A673 (cell line): ENCODE results near the gene RAB2B. TPM values are rescaled to one million over a fixed set of nuclear protein-coding genes. Genes with fewer than 3 reads are reported as not detected.

Source experiments
- BruUV-seq: library from RNA; stranded (reverse); fragments of 400-500 nt; replicated peaks from 2 replicates; lab custom pipeline; 2021; lab: Mats Ljungman, UMichigan
- CTCF ChIA-PET: fragments of 300-600 bp; sonication (Branson Sonifier 250); formaldehyde crosslinking; loops from one replicate; lab custom pipeline; 2022; ENCODE audit warnings: antibody characterized with exemption; lab: Charles Lee
- POLR2A ChIA-PET: fragments of 300-600 bp; sonication (Branson Sonifier 250); formaldehyde crosslinking; loops from one replicate; lab custom pipeline; 2022; ENCODE audit warnings: antibody characterized with exemption; ENCODE audit not compliant: low non-redundant PET; lab: Charles Lee
- DNase-seq: peaks from one replicate; pipeline ENCODE4 v3.0.0-alpha.2; 2015; ENCODE audit warnings: low spot score
- H3K27ac ChIP-seq: fragments of 200-600 bp; sonication (generic); 2 replicates; pipeline ENCODE4 v1.5.1; 2016; ENCODE audit warnings: mixed run types, low read depth, mild to moderate bottlenecking, mixed read lengths, antibody characterized with exemption, low read length; ENCODE audit not compliant: poor library complexity, severe bottlenecking
- H3K27me3 ChIP-seq: fragments of 200-600 bp; sonication (generic); replicated peaks from 2 replicates; pipeline ENCODE4 v1.6.1; 2017; ENCODE audit warnings: mixed run types, low read depth, mild to moderate bottlenecking, mixed read lengths, antibody characterized with exemption, low read length; ENCODE audit not compliant: insufficient read depth, poor library complexity
- H3K36me3 ChIP-seq: fragments of 200-600 bp; sonication (generic); 2 replicates; pipeline ENCODE4 v1.6.1; 2016; ENCODE audit warnings: mixed run types, mild to moderate bottlenecking, mixed read lengths, antibody characterized with exemption, low read length; ENCODE audit not compliant: insufficient read depth, poor library complexity, severe bottlenecking
- H3K4me1 ChIP-seq: fragments of 200-600 bp; sonication (generic); 2 replicates; pipeline ENCODE4 v1.6.1; 2017; ENCODE audit warnings: mixed run types, mild to moderate bottlenecking, mixed read lengths, antibody characterized with exemption, low read length; ENCODE audit not compliant: insufficient read depth, poor library complexity, severe bottlenecking
- H3K4me3 ChIP-seq: fragments of 200-600 bp; sonication (generic); 2 replicates; pipeline ENCODE4 v1.5.1; 2016; ENCODE audit warnings: low read depth, mixed run types, mild to moderate bottlenecking, mixed read lengths, low read length; ENCODE audit not compliant: poor library complexity, severe bottlenecking
- H3K9me3 ChIP-seq: fragments of 200-600 bp; sonication (generic); 2 replicates; pipeline ENCODE4 v1.6.1; 2016; ENCODE audit warnings: mixed run types, low read depth, mild to moderate bottlenecking, mixed read lengths, antibody characterized with exemption, low read length; ENCODE audit not compliant: poor library complexity, severe bottlenecking
- CTCF ChIP-seq: fragments of 300-800, 200-600 bp; sonication (generic); conservative IDR thresholded peaks from 2 replicates; pipeline ENCODE4 v1.5.1; 2017; ENCODE audit warnings: low read depth, mild to moderate bottlenecking, antibody characterized with exemption, low read length, moderate library complexity, mixed read lengths
- EZH2 ChIP-seq: fragments of 200-600 bp; sonication (generic); IDR thresholded peaks from 2 replicates; pipeline ENCODE4 v1.6.1; 2017; ENCODE audit warnings: borderline replicate concordance, low read depth, mild to moderate bottlenecking, mixed read lengths, antibody characterized with exemption, low read length; ENCODE audit not compliant: poor library complexity, severe bottlenecking
- intact Hi-C: fragments of 100-400 bp; cut with micrococcal nuclease; formaldehyde crosslinking; loops from one replicate; pipeline ENCODE4 v1.10.0; 2022; ENCODE audit not compliant: unreplicated experiment
- total RNA-seq: library from RNA; stranded (reverse); gene quantifications from 2 replicates; pipeline ENCODE4 v1.2.3, GENCODE V29; 2021

RAB2B gene
- total RNA-seq, 1 experiment from 2014 or later = 37.1 TPM

- CTCF ChIA-PET = interaction anchor here (1.5 to 1.8 kb wide), 2 partner anchors 20 to 58 kb away, joined by 3 to 5 read pairs; partner anchors contain the start of gene CHD8
- TF ChIP-seq EZH2 (no peak), CTCF (no peak)
- Histone ChIP-seq H3K4me3 (peak overlapping the region; percentile 78), H3K9me3 (no peaks in the 10 kb centered on the region), H3K4me1 (peaks cover 11% of the 10 kb centered on the region), H3K36me3 (no peaks in the 10 kb centered on the region), H3K27me3 (no peaks in the 10 kb centered on the region), H3K27ac (peak overlapping the region; percentile 69)
- POLR2A ChIA-PET = no interaction called here
- BruUV-seq = TSS peak; percentile 65
- intact Hi-C loops = no loop called here
- DNase-seq = no peak
These were observed 814 bp downstream of the RAB2B start for GRCh38 chr14:21475767-21476522.

GRCh38 chr14:21467616-21468015 lies 9.1 kb downstream of the RAB2B start:
- BruUV-seq = no TSS peak
- no peak overlapping the region for H3K27ac ChIP-seq
- ChIA-PET POLR2A (no interaction called here), CTCF (no interaction called here)
- no peaks in the 10 kb centered on the region for H3K4me1 ChIP-seq
- H3K9me3 ChIP-seq = no peaks in the 10 kb centered on the region
- no peaks in the 10 kb centered on the region for H3K27me3 ChIP-seq
- no peak for TF ChIP-seq CTCF
- TF ChIP-seq EZH2 = no peak
- peaks cover 21% of the 10 kb centered on the region for H3K36me3 ChIP-seq
- intact Hi-C loops = no loop called here
- no peak overlapping the region for H3K4me3 ChIP-seq
- no peak for DNase-seq

- POLR2A ChIA-PET = interaction anchor here (0.6 to 0.7 kb wide), 2 partner anchors 21 to 357 kb away, joined by 3 read pairs; partner anchors contain the start of genes RAB2B and ZNF219
- no peaks in the 10 kb centered on the region for H3K27me3 ChIP-seq
- H3K4me1 ChIP-seq = no peaks in the 10 kb centered on the region
- peak within 1 kb of the TSS; percentile 95 for H3K4me3 ChIP-seq
- H3K36me3 ChIP-seq = peaks cover 5% of the 10 kb centered on the region
- no peak for TF ChIP-seq EZH2
- TF ChIP-seq CTCF = peak; percentile 77
- H3K9me3 ChIP-seq = no peaks in the 10 kb centered on the region
- peak within 1 kb of the TSS; percentile 92 for H3K27ac ChIP-seq
- intact Hi-C loops = loop anchor here (1.0 to 5.0 kb wide), 3 partner anchors 19 to 189 kb away; partner anchors contain the start of gene HNRNPC
- peak; percentile 100 for DNase-seq
- CTCF ChIA-PET = interaction anchor here (0.6 to 1.2 kb wide), 8 partner anchors 10 to 1221 kb away, joined by 3 to 13 read pairs (median 4); partner anchors contain the start of genes RAB2B and TOX4
- no TSS peak for BruUV-seq
These were observed 20.7 kb downstream of the RAB2B start, which contains the start of gene CHD8 for GRCh38 chr14:21455912-21456667. TSS of gene CHD8 (minus strand) at chr14:21456123. CDS start at chr14:21431643, 24,480 bp downstream.
